Lung (tissue), 12 donors: ENCODE data around the gene INKA2. TPM values are rescaled to one million over a fixed set of nuclear protein-coding genes. Genes with fewer than 3 reads are reported as not detected.

ENCODE experiments used
- ATAC-seq: fragments of 200-7000 bp; cut with Tn5 transposase; one replicate; pipeline ENCODE4 v1.9.1; 2020; ENCODE audit warnings: moderate number of reproducible peaks; ENCODE audit not compliant: insufficient read depth, low FRiP score
- DNase-seq, 3 donors: peaks; one replicate each; pipeline ENCODE4 v3.0.0-alpha.2; 2013 to 2017
- H3K27ac ChIP-seq, 2 donors: one replicate each; pipeline ENCODE4 v1.5.1; 2013; ENCODE audit warnings: mild to moderate bottlenecking in 2 of 2, moderate library complexity in 2 of 2, control low read depth in 1 of 2, inconsistent platforms in 1 of 2, low read depth in 1 of 2, low read length in 1 of 2
- H3K27me3 ChIP-seq, 3 donors: one replicate each; pipeline ENCODE4 v1.5.1; 2013; ENCODE audit warnings: low read length in 2 of 3; ENCODE audit not compliant: control insufficient read depth in 3 of 3, insufficient read depth in 3 of 3
- H3K36me3 ChIP-seq, 4 donors: one replicate each; pipeline ENCODE4 v1.5.1; 2013; ENCODE audit warnings: low read length in 4 of 4, mild to moderate bottlenecking in 1 of 4, moderate library complexity in 1 of 4; ENCODE audit not compliant: control insufficient read depth in 4 of 4, insufficient read depth in 4 of 4
- H3K4me1 ChIP-seq, 5 donors: one replicate each; pipeline ENCODE4 v1.5.1; 2013; ENCODE audit warnings: low read length in 5 of 5, mild to moderate bottlenecking in 2 of 5, moderate library complexity in 1 of 5; ENCODE audit not compliant: control insufficient read depth in 5 of 5, insufficient read depth in 5 of 5
- H3K4me3 ChIP-seq: one replicate; pipeline ENCODE4 v1.5.1; 2013; ENCODE audit warnings: mild to moderate bottlenecking, control low read depth, moderate library complexity
- H3K9ac ChIP-seq, 2 donors: one replicate each; pipeline ENCODE4 v1.5.1; 2013; ENCODE audit warnings: low read length in 2 of 2, control low read depth in 1 of 2; ENCODE audit not compliant: insufficient read depth in 1 of 2
- H3K9me3 ChIP-seq, 4 donors: one replicate each; pipeline ENCODE4 v1.5.1; 2013; ENCODE audit warnings: low read length in 3 of 4, mild to moderate bottlenecking in 1 of 4, moderate library complexity in 1 of 4; ENCODE audit not compliant: control insufficient read depth in 4 of 4, insufficient read depth in 3 of 4
- WGBS, 2 donors: extraction: QIAGEN DNeasy Blood & Tissue Kit; methylation state at CpG; one replicate each; pipeline ENCODE4 v1.1.7; 2013; 5-methylcytosine and 5-hydroxymethylcytosine counted together
- polyA plus RNA-seq, 2 donors: library from polyadenylated mRNA; stranded (reverse); fragments of 200-250 nt; gene quantifications; one replicate each; pipeline ENCODE4 v1.2.1, GENCODE V29; 2013
- total RNA-seq, 2 donors: library from RNA; depleted of rRNA in 1 of 2; stranded (reverse); fragments of >200 nt in 1 of 2; gene quantifications; one replicate each; pipeline ENCODE4 v1.2.1, GENCODE V29; 2014 to 2021
- TF ChIP-seq, protein P1 (sequence below): IDR thresholded peaks from 2 replicates; pipeline ENCODE4 v1.5.1; 2012; ENCODE audit warnings: mild to moderate bottlenecking; ENCODE audit errors: control extremely low read depth, extremely low read depth
- donor health status: control.
- donor health status: control.
- donor health status: Bipolar disorder and iron deficiency.
- donor health status: healthy.
- donor health status: DM: yes; HTN: yes; CAD: no.

Gene INKA2
- total and polyA plus RNA-seq, 4 donors = 2.3 to 12.5 (median 4.4) TPM

DNA sequence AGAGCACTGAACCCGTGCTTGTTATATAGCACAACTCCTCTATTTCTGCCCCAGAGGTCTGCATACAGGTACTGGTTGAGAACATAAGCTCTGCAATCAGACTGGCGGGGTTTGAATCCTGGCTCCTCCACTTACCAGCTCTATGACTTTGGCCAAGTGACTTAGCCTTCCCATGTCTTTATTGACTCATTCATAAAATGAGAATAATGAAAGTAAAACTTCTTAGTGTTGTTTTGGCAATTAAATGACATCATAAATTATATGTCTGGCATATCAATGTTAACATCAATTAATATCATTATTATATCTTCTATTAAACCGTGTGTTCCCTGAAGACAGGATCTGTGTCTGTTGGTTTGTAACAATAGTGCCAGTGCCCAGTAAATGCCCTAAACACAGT is 4.3 kb downstream of the INKA2 start:
- Histone ChIP-seq H3K36me3 (no peaks in the 10 kb centered on the region), H3K4me1 (peaks cover 17 to 75% (median 28%) of the 10 kb centered on the region in 5 donors)
- ATAC-seq = no peak

GRCh38 chr1:111734426-111734825 is 4.8 kb downstream of the INKA2 start:
- ATAC-seq = no peak
- peaks cover 18 to 75% (median 28%) of the 10 kb centered on the region in 5 donors for H3K4me1 ChIP-seq
- peak overlapping the region in 1 of 2 donors; percentile 43 for H3K27ac ChIP-seq

More for the DNA sequence above, 4.3 kb downstream of the INKA2 start:
- TF ChIP-seq, protein P1, sequence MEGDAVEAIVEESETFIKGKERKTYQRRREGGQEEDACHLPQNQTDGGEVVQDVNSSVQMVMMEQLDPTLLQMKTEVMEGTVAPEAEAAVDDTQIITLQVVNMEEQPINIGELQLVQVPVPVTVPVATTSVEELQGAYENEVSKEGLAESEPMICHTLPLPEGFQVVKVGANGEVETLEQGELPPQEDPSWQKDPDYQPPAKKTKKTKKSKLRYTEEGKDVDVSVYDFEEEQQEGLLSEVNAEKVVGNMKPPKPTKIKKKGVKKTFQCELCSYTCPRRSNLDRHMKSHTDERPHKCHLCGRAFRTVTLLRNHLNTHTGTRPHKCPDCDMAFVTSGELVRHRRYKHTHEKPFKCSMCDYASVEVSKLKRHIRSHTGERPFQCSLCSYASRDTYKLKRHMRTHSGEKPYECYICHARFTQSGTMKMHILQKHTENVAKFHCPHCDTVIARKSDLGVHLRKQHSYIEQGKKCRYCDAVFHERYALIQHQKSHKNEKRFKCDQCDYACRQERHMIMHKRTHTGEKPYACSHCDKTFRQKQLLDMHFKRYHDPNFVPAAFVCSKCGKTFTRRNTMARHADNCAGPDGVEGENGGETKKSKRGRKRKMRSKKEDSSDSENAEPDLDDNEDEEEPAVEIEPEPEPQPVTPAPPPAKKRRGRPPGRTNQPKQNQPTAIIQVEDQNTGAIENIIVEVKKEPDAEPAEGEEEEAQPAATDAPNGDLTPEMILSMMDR = no peak
- no peak overlapping the region for H3K4me3 ChIP-seq
- no peak for DNase-seq
- H3K9me3 ChIP-seq = no peaks in the 10 kb centered on the region
- H3K27ac ChIP-seq = no peak overlapping the region
- 82 to 88% methylated on average over 3 of the region's 3 CpGs for WGBS, 2 donors
- no peak overlapping the region for H3K9ac ChIP-seq
- H3K27me3 ChIP-seq = peaks cover 0 to 8% (median 0%) of the 10 kb centered on the region in 3 donors

GRCh38 chr1:111733992-111734341 is 5.2 kb downstream of the INKA2 start:
- Histone ChIP-seq H3K9me3 (no peaks in the 10 kb centered on the region), H3K4me3 (no peak overlapping the region), H3K9ac (no peak overlapping the region), H3K4me1 (peaks cover 22 to 75% (median 28%) of the 10 kb centered on the region in 5 donors), H3K27me3 (peaks cover 0 to 8% (median 0%) of the 10 kb centered on the region in 3 donors), H3K27ac (peak overlapping the region; percentile 24 to 77), H3K36me3 (no peaks in the 10 kb centered on the region)
- 39 to 59% methylated on average over 5 of the region's 5 CpGs for WGBS, 2 donors
- ATAC-seq (no peak), DNase-seq (no peak)
- TF ChIP-seq, protein P1 = no peak

More at GRCh38 chr1:111734426-111734825, 4.8 kb downstream of the INKA2 start:
- Histone ChIP-seq H3K9me3 (no peaks in the 10 kb centered on the region), H3K36me3 (no peaks in the 10 kb centered on the region), H3K27me3 (peaks cover 0 to 8% (median 0%) of the 10 kb centered on the region in 3 donors), H3K9ac (no peak overlapping the region), H3K4me3 (no peak overlapping the region)
- DNase-seq = peak in 1 of 3 donors; percentile 31
- TF ChIP-seq, protein P1 = no peak
- WGBS, 2 donors = 90 to 92% methylated on average over 3 of the region's 3 CpGs
